ENCODE results near the gene PTPRM.

PTPRM gene

DNA sequence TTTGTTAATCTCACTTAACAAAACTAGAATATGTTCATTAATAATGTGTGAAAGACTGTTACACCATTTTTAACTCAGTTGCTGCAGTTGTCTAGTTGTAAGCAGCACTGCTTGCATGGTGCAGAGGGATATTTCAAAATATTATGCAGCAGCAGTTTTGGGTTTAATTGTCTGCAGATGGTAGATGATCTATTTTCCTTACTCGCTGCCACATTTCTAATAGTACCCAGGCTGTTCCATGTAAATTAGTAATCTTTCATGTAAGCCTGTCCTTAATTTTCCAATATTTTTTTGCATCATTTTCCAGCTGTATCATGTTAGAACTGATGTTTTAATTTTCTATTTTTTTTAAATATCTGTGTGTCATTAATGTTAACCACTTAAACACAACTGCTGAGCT lies 554.0 kb downstream of the PTPRM start:
- TF ChIP-seq TCF4 (CRISPR knock-in tag; IDR thresholded peaks at IDR 0.05; ENCODE audit: borderline replicate concordance) (no peak), GLIS3 (CRISPR knock-in tag; IDR thresholded peaks at IDR 0.05) (no peak), ZFP3 (CRISPR knock-in tag; IDR thresholded peaks at IDR 0.05) (no peak), ZNF70 (CRISPR knock-in tag; IDR thresholded peaks at IDR 0.05) (no peak), ESRRG (CRISPR knock-in tag; IDR thresholded peaks at IDR 0.05) (no peak), ZNF565 (CRISPR knock-in tag; conservative IDR thresholded peaks at IDR 0.05; ENCODE audit: low read depth) (no peak), RARB (CRISPR knock-in tag; IDR thresholded peaks at IDR 0.05) (no peak), ZC3H10 (CRISPR knock-in tag; IDR thresholded peaks at IDR 0.05) (no peak)
- TF ChIP-seq, protein P1, sequence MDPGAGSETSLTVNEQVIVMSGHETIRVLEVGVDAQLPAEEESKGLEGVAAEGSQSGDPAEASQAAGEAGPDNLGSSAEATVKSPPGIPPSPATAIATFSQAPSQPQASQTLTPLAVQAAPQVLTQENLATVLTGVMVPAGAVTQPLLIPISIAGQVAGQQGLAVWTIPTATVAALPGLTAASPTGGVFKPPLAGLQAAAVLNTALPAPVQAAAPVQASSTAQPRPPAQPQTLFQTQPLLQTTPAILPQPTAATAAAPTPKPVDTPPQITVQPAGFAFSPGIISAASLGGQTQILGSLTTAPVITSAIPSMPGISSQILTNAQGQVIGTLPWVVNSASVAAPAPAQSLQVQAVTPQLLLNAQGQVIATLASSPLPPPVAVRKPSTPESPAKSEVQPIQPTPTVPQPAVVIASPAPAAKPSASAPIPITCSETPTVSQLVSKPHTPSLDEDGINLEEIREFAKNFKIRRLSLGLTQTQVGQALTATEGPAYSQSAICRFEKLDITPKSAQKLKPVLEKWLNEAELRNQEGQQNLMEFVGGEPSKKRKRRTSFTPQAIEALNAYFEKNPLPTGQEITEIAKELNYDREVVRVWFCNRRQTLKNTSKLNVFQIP (CRISPR knock-in tag; IDR thresholded peaks at IDR 0.05; ENCODE audit: borderline replicate concordance, low read depth), result no peak
- TF ChIP-seq, protein P2, sequence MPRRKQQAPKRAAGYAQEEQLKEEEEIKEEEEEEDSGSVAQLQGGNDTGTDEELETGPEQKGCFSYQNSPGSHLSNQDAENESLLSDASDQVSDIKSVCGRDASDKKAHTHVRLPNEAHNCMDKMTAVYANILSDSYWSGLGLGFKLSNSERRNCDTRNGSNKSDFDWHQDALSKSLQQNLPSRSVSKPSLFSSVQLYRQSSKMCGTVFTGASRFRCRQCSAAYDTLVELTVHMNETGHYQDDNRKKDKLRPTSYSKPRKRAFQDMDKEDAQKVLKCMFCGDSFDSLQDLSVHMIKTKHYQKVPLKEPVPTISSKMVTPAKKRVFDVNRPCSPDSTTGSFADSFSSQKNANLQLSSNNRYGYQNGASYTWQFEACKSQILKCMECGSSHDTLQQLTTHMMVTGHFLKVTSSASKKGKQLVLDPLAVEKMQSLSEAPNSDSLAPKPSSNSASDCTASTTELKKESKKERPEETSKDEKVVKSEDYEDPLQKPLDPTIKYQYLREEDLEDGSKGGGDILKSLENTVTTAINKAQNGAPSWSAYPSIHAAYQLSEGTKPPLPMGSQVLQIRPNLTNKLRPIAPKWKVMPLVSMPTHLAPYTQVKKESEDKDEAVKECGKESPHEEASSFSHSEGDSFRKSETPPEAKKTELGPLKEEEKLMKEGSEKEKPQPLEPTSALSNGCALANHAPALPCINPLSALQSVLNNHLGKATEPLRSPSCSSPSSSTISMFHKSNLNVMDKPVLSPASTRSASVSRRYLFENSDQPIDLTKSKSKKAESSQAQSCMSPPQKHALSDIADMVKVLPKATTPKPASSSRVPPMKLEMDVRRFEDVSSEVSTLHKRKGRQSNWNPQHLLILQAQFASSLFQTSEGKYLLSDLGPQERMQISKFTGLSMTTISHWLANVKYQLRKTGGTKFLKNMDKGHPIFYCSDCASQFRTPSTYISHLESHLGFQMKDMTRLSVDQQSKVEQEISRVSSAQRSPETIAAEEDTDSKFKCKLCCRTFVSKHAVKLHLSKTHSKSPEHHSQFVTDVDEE (CRISPR knock-in tag; IDR thresholded peaks at IDR 0.05), result no peak
- TF ChIP-seq, protein P3, sequence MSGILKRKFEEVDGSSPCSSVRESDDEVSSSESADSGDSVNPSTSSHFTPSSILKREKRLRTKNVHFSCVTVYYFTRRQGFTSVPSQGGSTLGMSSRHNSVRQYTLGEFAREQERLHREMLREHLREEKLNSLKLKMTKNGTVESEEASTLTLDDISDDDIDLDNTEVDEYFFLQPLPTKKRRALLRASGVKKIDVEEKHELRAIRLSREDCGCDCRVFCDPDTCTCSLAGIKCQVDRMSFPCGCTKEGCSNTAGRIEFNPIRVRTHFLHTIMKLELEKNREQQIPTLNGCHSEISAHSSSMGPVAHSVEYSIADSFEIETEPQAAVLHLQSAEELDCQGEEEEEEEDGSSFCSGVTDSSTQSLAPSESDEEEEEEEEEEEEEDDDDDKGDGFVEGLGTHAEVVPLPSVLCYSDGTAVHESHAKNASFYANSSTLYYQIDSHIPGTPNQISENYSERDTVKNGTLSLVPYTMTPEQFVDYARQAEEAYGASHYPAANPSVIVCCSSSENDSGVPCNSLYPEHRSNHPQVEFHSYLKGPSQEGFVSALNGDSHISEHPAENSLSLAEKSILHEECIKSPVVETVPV (CRISPR knock-in tag; IDR thresholded peaks at IDR 0.05), result no peak
- ATAC-seq, result no peak

DNA sequence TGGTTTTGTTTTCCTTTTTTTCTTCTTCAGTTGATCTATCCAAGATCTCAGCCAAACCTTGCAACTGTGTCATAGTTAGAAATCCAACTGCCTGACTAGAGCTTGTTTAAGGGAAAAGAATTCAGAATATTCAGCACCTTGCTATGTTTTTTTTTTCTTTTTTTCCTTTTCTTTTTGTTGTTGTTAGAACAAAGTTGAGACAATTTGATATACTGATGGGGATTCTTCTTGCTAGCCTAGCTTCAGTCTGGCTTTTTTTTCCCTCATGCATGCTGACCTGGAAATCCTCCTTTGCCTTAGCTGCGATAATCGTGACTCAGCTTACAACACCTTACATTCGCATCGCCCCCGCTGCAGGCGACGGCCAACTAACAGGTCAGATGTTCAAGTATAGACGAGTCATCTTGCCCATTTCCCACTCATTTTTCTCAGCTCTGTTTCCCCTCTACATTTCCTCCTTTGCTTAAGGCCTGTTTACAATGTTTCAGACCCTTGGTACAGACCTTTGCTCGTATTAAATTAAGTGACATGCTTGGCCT lies 554.9 kb downstream of the PTPRM start:
- TF ChIP-seq, protein P3 (CRISPR knock-in tag; IDR thresholded peaks at IDR 0.05), result no peak
- TF ChIP-seq OSR1 (CRISPR knock-in tag; IDR thresholded peaks at IDR 0.05) (no peak), ARNTL (CRISPR knock-in tag; IDR thresholded peaks at IDR 0.05; ENCODE audit: borderline replicate concordance, low read depth) (no peak), ESRRG (CRISPR knock-in tag; IDR thresholded peaks at IDR 0.05) (no peak), ZFP30 (CRISPR knock-in tag; IDR thresholded peaks at IDR 0.05) (no peak), ZFP3 (CRISPR knock-in tag; IDR thresholded peaks at IDR 0.05) (no peak), PPARA (CRISPR knock-in tag; IDR thresholded peaks at IDR 0.05; ENCODE audit: borderline replicate concordance) (no peak), TCF4 (CRISPR knock-in tag; IDR thresholded peaks at IDR 0.05; ENCODE audit: borderline replicate concordance) (no peak), ZNF8 (CRISPR knock-in tag; IDR thresholded peaks at IDR 0.05) (no peak), RARB (CRISPR knock-in tag; IDR thresholded peaks at IDR 0.05) (no peak), ZC3H10 (CRISPR knock-in tag; IDR thresholded peaks at IDR 0.05) (no peak)
- TF ChIP-seq, protein P4, sequence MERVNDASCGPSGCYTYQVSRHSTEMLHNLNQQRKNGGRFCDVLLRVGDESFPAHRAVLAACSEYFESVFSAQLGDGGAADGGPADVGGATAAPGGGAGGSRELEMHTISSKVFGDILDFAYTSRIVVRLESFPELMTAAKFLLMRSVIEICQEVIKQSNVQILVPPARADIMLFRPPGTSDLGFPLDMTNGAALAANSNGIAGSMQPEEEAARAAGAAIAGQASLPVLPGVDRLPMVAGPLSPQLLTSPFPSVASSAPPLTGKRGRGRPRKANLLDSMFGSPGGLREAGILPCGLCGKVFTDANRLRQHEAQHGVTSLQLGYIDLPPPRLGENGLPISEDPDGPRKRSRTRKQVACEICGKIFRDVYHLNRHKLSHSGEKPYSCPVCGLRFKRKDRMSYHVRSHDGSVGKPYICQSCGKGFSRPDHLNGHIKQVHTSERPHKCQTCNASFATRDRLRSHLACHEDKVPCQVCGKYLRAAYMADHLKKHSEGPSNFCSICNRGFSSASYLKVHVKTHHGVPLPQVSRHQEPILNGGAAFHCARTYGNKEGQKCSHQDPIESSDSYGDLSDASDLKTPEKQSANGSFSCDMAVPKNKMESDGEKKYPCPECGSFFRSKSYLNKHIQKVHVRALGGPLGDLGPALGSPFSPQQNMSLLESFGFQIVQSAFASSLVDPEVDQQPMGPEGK (CRISPR knock-in tag; IDR thresholded peaks at IDR 0.05; ENCODE audit: borderline replicate concordance), result no peak
- TF ChIP-seq, protein P5, sequence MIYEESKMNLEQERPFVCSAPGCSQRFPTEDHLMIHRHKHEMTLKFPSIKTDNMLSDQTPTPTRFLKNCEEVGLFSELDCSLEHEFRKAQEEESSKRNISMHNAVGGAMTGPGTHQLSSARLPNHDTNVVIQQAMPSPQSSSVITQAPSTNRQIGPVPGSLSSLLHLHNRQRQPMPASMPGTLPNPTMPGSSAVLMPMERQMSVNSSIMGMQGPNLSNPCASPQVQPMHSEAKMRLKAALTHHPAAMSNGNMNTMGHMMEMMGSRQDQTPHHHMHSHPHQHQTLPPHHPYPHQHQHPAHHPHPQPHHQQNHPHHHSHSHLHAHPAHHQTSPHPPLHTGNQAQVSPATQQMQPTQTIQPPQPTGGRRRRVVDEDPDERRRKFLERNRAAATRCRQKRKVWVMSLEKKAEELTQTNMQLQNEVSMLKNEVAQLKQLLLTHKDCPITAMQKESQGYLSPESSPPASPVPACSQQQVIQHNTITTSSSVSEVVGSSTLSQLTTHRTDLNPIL (CRISPR knock-in tag; IDR thresholded peaks at IDR 0.05; ENCODE audit: low read depth), result no peak
- TF ChIP-seq, protein P1 (CRISPR knock-in tag; IDR thresholded peaks at IDR 0.05; ENCODE audit: borderline replicate concordance, low read depth), result no peak
- no peak; the same call in 2 of the 3 replicates for ATAC-seq

Measured in SK-N-SH treated with all-trans-retinoic acid at 6 μM for 48 hours (cell line).